HG03095 (cell line): ENCODE results near the gene TMEM62.
"Not testable (repeated sequence)": the region's sequence is repeated elsewhere in the genome, so short reads cannot be mapped to it uniquely, and the experiment has no call there.

ENCODE experiments used
- ATAC-seq: cut with Tn5 transposase; IDR thresholded peaks from one replicate; pipeline ENCODE4 v1.9.1; 2021; ENCODE audit warnings: moderate library complexity; ENCODE audit not compliant: unreplicated experiment

Gene TMEM62

GRCh38 chr15:43118829-43119228, 14.6 kb upstream of the TMEM62 start:
- no peak for ATAC-seq

DNA sequence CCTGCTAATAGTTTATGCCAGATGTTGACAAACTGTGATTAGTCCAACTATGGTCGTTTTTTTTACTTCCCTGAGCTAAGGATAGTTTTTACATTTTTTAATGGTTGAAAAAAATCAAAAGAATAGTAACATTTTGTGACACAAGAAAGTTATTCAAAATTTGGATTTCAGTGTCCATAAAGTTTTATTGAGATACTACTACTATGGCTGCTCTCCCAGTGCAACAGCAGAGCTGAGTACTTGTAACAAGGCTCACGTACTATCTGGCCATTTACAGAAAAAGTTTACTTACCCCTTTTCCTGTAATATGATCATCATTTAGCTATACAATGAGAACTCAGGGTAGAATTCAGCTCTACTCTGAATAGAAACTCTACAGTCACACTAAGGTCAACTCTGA, 11.5 kb upstream of the TMEM62 start:
- no peak for ATAC-seq

DNA sequence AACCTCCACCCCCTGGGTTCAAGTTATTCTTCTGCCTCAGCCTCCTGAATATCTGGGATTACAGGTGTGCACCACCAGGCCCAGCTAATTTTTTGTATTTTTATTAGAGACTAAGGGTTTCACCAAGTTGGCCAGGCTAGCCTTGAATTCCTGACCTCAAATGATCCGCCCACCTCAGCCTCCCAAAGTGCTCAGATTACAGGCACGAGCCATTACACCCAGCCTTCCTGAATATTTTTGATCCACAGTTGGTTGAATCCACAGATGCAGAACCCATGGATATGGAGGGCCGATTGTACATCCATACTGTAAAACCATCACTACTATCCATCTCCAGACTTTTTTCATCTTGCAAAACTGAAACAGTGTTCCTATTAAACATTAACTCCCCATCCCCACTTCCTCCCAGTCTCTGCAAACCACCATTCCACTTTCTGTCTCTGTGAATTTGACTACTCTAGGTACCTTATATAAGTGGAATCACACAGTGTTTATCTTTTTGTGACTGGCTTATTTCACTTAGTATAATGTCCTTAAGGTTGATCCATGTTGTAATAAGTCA, 8.2 kb upstream of the TMEM62 start:
- no peak for ATAC-seq

- ATAC-seq, result no peak
Observed at GRCh38 chr15:43126356-43126755, 7.0 kb upstream of the TMEM62 start.

- ATAC-seq, result no peak
Observed at GRCh38 chr15:43127752-43128151, 5.6 kb upstream of the TMEM62 start.

DNA sequence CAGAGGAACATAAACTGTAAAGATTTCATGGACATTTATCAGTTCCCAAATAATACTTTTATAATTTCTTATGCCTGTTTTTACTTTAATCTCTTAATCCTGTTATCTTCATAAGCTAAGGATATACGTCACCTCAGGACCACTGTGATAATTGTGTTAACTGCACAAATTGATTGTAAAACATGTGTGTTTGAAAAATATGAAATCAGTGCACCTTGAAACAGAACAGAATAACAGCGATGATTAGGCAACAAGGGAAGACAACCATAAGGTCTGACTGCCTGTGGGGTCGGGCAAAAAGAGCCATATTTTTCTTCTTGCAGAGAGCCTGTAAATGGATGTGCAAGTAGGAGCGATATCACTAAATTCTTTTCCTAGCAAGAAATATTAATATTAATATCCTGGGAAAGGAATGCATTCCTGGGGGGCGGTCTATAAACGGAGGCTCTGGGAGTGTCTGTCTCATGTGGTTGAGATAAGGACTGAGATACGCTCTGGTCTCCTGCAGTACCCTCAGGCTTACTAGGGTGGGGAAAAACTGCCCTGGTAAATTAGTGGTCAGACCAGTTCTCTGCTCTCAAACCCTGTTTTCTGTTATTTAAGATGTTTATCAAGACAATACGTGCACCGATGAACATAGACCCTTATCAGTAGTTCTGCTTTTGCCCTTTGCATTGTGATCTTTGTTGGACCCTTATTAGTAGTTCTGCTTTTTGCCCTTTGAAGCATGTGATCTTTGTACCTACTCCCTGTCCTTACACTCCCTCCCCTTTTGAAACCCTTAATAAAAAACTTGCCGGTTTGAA, 5.0 kb upstream of the TMEM62 start:
- not testable (repeated sequence) for ATAC-seq

- no peak for ATAC-seq
Observed at GRCh38 chr15:43128980-43129335, 4.4 kb upstream of the TMEM62 start.

DNA sequence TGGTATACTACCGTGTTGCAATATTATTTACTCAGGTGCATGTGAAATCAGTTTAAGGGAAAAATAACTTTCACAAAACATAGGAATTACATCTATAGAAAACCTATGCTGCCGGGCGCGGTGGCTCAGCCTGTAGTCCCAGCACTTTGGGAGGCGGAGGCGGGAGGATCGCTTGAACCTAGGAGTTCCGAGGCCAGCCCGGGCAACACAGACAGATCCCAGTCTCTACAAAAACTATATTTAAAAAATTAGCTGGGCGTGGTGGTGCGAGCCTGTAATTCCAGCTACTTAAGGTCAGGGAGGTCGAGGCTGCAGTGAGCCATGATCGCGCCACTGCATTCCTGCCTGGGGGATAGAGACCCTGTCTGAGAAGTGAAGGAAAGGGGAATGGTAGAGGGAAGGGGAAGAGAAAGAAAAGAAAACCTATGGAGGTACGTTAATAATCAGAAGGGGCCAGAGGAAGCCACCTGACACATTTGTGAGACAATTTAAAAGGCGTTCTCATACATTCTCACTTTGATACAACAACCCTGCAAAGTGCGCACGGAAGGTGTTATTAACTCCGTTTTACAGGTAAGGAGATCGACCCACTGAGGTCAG, 456 bp upstream of the TMEM62 start:
- no peak for ATAC-seq

DNA sequence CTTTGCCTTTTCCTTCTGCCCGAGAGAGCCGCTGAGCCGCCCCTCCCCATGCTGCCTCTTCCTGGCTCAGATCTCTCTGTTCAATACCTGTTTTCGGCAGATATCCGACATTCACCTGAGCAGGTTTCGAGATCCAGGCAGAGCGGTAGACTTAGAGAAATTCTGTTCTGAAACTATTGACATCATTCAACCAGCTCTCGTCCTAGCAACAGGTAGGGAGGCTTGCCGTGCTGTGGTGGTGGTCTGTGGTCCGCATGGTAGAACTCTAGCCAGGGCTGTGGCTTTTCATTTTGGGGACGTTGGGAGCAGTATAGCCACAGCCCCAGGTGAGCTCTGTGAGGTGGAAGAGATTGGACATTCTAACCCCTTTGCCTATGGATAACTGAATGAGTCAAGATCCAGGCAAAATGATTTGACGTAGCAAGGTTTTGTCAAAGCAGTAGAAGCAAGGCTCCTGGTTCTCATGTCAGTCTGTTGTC, 810 bp downstream of the TMEM62 start:
- peak; percentile 10 for ATAC-seq

- ATAC-seq, result no peak
Observed at GRCh38 chr15:43135351-43135750, 2.0 kb downstream of the TMEM62 start.

- ATAC-seq, result no peak
Observed at GRCh38 chr15:43143203-43143941, 10.0 kb downstream of the TMEM62 start.

DNA sequence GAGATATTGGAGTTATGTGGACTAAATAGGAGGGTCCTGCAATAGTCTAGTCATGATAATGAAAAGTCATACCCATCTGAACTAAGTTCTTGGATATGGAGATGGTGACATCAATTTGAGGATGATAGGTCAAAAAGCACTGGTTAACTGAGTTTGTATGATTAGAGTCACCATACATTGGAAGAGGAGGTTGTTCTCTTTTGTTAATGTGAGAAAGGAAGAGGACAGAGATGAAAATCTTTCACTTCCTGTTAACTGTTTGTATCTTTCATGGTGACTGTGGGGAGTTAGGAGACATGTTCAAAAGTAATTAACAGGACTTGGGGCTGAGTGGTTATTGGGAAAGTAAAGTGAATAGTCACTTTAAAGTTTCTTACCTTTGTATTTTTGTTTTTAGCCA, 11.1 kb downstream of the TMEM62 start:
- no peak for ATAC-seq

- no peak for ATAC-seq
Observed at GRCh38 chr15:43146184-43146583, 12.8 kb downstream of the TMEM62 start.

GRCh38 chr15:43150191-43150929, 17.0 kb downstream of the TMEM62 start:
- ATAC-seq, result no peak

- no peak for ATAC-seq
Observed at GRCh38 chr15:43151688-43152087, 18.3 kb downstream of the TMEM62 start.

DNA sequence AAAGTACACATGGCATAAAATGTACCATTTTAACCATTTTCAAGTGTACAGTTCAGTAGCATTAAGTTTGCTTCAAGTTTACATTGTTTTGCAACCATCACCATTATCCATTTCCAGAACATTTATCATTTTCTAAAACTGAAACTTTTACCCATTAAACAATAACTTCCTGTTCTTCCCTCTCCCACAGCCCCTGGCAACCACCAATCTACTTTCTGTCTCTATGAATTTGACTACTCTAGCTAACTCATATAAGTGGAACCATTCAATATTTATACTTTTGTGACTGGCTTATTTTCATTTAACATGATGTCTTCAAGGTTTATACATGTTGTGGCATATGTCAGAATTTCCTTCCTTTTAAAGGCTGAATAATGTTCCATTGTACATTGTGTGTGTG, 19.9 kb downstream of the TMEM62 start:
- ATAC-seq, result no peak

- no peak for ATAC-seq
Observed at GRCh38 chr15:43165801-43166325, 32.5 kb downstream of the TMEM62 start.

- not testable (repeated sequence) for ATAC-seq
Observed at GRCh38 chr15:43167261-43167660, 33.9 kb downstream of the TMEM62 start.

DNA sequence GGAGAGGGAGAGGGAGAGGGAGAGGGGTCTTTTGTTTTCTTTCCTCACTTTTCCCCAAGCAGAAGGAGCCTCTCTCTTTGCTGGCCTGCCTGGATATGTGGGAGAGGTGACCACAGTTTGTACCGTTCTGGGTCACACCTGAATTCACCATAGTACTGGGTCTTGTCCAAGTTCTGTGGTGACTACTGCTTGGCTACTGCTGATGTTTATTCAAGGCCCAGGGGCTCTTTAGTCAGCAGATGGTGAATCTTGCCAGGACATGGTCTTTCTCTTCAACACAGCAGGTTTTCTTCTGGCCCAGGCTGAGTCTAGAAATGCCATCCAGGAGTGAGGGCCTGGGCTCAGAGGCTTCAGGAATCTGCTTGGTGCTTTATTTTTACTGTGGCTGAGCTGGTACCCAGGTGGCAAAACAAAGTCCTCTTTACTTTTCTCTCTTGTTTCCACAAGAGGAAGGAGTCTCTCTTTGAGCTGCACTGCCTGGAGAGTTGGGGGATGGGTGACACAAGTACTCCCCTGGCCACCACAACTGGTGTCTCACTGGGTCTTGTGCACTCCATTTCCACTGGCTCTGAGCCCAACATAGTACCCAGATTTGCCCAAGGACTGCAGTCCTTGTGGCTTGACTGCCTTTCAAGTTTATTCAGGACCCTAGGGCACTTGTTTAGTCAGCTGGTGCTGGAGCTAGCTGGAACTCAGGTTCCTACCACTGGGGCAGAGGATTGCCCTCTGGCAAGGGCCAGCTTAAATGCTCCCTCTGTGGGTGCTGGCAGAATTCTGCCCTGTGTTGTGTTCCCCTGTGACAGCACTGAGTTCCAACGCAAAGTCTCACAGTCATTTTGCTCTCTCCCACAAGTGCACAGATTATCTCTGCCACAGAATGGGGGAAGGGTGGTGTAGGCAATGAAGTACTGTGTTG, 35.1 kb downstream of the TMEM62 start:
- ATAC-seq, result no peak

DNA sequence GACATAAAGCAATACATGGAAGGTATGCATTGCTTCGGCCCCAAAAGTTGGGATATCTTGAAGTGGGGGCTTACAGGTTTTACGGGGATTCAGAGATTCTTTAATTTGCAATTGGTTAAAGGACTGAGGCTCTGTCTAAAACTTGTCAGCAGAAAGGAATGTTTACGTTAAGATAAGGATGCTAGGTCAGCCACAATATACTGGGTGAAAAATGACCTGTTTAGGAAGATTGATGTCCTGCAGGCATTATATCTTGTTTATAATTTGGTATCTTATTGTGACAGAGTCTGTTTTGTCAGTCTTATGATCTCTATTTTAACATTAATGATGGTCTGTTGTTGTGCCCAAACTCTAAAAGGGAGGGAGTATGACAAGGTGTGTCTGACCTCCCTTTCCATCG, 36.5 kb downstream of the TMEM62 start:
- no peak for ATAC-seq
